NCI-H1694 (cell line): ENCODE results near the gene TRIM26.
"Not testable (repeated sequence)": the region's sequence is repeated elsewhere in the genome, so short reads cannot be mapped to it uniquely, and the experiment has no call there.

ENCODE experiments used
- DNase-seq: peaks from one replicate; lab custom pipeline; 2025; lab: John Stamatoyannopoulos, UW

The TRIM26 gene

DNA sequence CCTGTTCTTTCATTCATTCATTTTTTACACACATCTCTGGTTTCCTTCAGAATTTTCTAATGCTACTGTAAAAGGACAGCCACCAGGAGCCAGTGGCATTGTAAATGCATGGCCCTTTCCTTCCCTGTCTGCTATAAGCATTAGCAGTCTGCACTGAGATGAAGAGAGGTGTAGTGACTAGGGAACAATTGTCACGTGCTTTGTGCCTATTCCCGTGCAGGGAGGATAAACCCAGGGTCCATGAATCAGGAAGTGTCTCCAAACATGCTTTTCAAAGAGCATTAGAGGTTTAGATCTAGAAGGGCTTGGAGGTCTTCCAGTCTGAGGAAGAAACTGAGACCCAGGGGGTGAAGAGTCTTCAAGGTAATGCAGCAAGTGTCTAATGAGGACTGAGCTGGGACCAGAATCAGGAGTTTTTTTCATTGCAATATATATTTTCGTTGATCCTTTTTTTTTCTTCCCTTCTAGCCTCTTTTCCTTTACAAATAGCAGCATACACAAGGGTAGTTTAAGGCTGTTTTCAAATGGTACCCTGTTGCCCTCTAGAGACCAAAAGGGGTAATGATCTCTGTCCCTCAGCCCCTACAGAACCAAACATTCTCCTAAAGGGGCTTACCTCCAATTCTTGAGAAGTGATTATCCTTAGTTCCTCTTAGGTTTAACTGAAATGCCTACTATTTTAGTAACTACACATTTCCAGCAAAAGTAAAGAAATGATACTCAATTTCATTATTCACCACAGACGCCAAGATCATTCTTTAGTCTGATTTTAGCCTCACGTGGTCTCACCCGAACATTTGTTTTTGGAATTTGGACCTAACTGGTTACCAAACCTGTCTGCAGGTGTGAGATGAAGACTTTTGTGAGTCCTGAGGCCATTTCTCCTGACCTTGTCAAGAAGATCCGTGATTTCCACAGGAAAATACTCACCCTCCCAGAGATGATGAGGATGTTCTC is 43.3 kb downstream of the TRIM26 start:
- DNase-seq, result peak; percentile 39

DNA sequence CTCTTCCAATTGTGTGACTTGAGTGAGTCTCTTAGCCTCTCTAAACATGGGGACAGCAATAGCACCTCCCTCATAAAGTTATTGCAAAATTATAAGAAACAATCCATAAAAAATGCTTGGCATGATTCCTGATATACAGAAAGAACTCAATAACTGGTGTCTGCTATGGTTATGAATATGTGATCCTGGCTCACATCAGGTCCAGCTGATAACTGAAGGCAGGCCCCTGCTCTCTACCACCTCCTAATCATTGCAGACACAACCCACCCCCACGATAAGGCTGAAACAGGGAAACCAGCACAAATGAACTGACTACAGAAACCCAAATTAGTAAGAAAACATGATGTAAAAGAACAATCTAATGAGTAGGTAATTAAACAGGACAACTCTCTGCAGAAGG is 44.5 kb downstream of the TRIM26 start:
- DNase-seq, result no peak

DNA sequence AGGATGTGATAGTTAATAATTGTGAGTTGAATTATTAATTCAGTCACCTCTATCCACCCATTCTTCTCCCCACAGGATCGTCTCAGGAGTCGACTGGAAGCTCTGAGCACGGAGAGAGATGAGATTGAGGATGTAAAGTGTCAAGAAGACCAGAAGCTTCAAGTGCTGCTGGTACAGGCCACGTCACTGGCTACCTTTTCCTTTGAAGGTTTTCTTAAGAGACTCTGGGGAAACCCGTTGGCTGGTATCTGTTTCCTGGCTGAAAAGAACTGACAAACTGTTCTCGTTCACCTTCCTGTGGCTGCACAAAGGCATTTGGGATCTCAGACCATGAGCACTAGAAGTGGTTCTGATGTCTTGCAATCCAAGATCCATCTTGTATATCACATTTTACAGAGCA is 46.1 kb downstream of the TRIM26 start:
- no peak for DNase-seq

DNA sequence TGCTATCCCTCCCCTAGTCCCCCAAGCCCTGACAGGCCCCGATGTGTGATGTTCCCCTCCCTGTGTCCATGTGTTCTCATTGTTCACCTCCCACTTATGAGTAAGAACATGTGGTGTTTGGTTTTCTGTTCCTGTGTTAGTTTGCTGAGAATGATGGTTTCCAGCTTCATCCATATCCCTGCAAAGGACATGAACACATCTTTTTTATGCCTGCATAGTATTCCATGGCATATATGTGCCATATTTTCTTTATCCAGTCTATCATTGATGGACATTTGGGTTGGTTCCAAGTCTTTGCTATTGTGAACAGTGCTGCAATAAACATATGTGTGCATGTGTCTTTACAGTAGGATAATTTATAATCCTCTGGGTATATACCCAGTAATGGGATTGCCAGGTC is 48.0 kb downstream of the TRIM26 start:
- not testable (repeated sequence) for DNase-seq

DNA sequence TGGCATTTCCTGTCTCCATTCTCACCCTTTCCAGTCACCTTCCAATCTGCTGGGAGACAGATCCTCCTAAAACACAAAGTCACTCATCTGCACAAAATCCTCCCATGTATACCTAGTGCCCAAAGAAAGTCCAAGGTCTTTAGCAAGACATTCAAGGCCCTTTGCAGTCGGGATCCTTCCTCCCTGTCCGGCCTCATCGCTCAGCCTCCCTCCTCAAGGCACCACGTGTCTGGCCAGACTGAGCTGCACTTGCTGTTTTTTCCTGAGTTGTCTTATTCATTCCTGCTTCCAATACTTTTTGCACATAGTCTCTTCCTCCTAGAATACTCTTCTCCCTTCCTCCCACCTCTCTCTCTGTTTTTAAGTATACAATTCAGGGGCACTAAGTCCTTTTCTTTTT is 48.5 kb downstream of the TRIM26 start:
- DNase-seq, result no peak

DNA sequence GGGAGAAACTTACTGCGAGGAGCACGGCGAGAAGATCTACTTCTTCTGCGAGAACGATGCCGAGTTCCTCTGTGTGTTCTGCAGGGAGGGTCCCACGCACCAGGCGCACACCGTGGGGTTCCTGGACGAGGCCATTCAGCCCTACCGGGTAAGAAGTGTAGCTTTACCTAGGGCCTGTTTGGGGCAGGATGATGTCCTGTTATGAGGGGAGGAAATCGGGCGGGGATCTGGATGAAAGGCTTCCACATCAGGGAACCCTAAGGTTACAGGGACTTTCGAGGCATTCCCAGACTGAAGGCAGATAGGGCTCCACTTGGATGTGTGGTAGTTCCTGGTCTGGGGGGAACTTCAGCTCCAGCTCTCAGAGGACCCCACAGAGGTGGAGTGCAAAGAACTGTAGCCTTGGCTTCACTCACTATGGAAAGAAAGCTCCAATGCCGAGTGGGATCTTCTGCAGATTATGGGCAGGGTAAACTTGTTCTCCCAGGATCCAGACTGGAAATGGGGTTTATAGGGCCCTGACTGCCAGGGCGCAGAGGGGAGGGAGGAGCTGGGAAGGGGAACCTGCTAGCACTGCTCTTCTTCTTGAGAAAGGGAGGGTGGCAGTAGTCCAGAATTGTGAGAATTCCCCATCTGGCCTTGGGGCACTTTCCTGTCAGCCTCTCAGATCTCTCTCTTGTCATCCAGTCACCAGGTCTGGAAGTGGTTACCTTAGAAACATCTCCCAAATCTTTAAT is 49.1 kb downstream of the TRIM26 start:
- DNase-seq, result no peak

DNA sequence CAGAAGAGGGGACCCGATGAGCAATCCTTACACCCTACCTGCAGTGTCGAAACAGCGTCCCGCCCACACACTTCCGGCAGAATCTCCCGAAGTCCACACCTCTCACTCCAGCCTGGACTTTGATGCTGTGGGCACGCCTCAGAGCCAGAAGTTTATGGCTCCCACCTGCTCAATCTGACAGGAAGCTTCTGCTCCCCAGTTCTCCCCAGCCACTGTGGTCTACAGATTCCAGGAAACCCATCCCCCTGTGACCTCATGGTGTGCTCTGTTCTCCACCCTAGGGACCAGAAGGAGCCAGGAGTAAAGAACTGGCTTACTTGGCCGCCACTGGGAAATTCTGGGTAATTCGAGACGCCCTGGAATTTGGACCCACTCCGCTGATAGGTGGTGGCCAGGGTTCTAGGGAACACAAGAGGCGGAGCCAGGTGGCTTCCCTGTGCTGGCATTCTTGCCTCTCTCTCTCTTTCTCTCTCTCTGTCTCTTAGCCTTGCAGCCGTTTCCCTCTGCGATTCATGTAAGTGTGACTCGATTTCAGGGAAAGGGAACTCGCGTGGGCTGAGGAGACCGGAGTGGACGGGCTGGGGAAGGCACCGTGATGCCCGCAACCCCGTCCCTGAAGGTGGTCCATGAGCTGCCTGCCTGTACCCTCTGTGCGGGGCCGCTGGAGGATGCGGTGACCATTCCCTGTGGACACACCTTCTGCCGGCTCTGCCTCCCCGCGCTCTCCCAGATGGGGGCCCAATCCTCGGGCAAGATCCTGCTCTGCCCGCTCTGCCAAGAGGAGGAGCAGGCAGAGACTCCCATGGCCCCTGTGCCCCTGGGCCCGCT is 49.9 kb downstream of the TRIM26 start, which contains the start of gene TRIM15:
Gene TRIM15 (plus strand): TSS at position 457 of the 828 bp plus-strand sequence. CDS start 139 bp downstream, at position 596.
- no peak for DNase-seq

DNA sequence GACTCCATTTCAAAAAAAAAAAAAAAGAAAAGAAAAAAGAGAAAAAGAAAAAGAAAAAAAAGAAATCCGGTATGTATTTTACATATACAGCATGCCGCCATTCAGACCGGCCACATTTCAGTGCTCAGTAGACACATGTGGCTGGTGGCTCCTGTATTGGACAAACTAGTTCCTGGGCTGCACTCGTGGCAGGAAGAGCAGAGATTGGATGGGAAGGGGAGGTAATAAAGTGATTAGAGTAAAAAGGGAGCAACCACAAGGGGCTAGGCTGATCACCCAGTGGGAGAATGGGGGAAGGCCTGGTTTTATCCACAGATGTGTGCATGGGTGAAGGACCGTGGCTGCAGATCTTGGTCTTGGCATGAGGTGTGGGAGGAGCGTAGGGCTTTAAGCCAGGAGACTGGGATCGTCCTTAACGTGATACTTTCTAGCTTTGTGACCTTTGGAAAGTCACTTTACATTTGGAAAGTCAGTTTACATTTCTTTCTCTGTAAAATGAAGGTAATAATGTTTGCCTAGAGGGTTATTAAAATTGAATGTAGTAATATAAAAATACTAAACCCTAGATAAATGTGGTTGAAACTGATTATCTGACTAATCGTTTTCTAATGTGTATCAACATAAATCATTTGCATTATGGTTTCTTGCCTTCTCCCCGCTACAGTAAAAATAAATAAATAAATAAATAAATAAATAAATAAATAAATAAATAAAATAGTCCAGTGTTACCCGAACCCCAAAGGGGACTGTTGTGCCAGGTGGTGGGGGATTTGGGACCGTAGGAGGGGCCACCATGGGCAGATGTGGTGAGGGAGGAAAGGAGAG is 50.7 kb downstream of the TRIM26 start:
- no peak for DNase-seq

DNA sequence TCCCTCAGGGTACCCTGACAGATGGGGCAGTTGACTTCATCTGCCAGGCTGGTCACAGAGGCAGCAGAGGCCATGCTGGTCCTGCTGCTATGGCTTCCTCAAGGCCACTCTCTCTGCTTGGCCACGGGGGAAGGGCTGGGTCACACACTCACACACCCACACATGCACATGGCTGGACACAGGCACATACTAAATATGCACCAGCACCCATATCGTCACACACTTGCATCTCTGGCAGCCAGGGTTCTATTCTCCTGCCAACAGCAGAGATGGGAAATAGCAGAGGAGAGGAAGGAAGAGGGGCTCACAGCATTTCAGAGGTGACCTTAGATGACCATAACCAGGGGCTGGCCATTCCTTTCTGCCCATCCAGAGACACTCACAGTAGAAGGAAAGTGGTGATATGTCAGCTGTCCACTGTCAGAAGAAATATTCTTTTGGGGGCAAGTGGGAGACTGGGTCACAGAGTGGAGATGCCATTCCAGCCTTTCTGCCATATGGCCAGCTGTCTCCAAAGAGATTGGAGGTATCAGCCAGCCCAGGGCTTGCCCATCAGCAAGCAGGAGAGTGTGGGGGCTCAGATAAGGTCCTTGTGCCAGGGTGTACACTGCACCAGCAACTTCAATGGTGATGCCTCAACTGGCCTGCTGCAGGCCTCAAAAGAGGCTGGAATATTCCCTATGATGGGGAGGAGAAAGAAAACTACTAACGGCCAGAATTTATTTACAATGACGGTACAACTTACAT is 52.2 kb downstream of the TRIM26 start, which contains the start of gene TRIM10:
Gene TRIM10 (minus strand): TSS at position 427 of the 747 bp plus-strand sequence. CDS start 353 bp downstream, at position 74.
- no peak for DNase-seq

DNA sequence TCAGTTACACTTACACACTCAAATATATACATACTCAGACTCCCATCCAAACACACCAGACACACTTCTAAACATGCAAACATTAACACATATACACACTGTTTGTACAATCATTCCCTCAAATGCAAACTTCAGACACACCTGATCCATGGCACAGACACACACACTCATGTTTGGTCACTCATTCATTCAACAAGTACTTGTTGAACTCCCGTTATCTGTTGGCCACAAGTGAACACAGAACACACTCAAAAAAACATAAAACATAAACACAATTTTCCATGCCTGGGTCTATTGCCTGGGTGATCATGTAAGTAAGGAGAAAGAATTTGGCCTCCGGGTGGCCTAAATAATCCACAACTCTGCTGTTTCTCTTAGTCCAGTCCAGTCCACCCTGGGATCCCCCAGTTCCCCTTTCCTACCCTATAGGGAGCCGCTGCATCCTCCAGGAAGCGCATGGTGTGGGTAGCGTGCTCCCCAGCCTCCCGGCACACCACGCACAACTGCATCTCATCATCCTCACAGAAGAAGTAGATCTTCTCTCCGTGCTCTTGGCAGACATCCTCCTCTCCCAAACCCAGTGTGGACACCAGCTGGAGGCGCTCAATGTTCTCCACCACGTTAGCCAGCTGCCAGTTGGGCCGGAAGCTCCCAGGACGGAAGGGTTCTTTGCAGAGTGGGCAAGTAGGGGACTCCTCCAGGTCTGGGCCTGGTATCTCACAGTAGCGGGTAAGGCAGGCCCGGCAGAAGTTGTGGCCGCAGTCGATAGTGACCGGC is 53.0 kb downstream of the TRIM26 start:
- no peak for DNase-seq

DNA sequence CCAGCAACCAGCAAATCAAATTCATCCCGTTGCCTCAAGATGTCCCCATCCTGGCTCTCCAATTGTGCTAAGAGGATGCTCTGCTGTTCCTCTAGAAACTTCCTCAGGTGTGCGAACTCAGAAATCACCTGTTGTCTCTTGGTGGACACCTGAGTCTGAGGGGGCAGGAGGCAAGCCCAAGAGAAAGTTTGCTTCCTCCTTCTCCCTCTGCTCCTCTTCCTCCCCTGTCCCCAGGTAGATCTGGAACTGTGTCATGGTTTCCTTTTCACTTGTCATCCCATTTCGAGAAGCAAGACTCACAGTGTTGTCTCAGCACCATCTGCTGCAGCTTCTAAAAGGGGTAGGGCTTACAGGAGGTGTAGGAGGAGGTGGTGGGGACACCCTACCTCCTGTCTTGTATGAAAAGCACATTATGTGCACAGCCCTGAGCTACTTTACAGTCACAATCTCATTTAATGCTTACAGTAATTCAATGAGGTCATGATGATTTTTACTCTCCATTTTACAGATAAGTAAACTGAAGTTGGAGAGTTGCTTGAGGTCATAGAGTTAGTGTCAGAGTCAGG is 54.6 kb downstream of the TRIM26 start:
- no peak for DNase-seq

DNA sequence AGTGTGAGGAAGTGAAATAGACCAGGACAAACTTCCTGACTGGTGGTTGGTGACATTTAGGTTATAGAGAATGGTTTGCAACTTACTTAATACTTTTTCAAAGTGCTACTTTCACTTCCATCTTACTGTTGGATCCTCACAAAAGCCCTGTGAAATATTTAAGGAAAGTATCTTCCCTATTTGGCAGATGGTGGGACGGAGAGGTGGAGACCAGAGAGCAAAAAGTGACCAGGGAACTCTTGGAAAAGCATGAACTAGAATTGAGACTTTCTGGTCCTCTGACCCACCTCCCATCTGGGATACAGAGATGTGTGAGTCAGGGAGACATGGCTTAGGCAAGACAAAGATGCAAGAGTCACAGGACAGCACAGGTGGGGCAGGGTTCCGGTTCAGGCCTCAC is 55.2 kb downstream of the TRIM26 start:
- no peak for DNase-seq

DNA sequence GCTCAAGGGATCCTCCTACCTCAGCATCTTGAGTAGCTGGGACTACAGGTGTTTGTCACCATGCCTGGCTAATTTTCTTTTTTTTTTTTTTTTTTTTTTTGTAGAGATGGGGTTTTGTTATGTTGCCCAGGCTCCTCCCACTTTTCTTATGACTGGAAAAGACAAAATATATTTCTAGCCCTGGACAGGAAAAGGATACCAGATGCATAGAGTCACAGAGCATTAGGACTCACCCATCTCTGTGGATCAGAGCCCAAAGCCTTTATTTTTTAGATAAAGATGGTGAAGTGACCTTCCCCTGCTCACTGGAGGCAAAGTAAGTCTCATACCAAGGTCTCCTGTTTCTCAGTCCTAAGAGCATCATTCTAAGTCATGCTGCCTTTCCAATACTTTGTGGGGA is 55.6 kb downstream of the TRIM26 start:
- DNase-seq, result no peak

DNA sequence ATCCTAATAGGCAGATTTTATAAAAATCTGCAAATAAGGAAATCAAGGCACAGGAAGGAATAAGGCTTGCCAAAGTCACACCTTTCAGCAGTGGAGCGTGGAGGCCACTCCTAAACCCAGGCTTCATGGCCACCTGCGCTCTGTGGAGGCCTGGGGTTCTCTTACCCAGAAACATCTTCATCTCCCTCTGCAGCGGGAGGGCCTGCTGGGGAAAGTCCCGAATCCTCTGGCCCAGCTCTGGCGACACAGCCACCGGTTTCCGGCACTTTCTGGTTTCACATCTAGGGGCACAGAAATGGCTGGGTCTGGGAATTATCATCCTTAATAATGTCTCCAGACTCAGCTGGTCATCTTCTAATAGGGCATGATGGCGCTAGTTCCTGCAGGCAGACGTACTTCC is 56.4 kb downstream of the TRIM26 start:
- no peak for DNase-seq

DNA sequence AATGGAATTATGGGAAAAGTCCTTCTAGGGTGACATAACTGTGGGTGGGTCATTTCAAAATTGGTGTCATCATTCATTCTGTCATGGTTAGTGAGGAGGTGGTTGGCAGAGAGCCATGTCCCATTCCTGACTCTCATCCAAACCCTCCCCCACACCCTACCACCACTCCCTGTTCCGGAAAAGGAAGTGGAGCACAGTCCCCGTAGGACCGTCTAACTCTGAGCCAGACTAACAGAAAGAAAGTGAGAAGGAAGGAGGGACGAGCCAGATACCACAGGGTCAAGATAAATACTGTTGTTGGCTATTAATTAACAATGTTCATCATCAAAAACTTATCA is 57.0 kb downstream of the TRIM26 start:
- DNase-seq, result no peak

DNA sequence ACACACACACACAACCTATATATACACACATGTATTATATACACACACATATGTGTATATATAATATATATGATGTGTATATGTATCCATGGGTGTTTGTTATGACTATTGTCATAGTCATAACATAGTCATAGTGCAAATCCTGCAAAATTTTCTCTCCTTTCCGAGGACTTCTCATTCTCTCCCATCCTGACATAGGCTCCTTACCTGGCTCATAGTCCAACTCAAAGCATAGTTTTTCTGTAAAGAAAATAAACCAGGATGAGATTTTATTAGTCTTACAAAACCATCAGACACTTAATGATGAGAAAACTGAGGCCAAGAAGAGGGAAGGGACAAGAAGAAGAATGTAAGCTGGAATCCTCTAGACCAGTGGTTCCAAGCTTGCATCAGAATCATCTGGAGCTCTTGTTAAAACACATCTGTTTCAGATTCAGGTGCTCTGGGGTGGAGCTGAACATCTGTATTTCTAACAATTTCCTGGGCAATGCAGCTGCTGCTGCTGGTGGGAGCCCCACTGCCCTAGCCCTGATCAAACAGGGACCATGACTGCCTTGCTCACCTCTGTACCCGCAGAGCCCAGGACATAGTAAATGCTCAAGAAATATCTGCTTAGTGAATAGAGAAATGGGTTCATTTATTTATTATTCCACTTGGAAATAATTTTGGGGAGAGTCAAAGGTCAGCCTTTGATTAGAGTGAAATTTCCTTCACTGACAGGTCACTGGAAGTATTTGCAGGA is 57.5 kb downstream of the TRIM26 start:
- no peak for DNase-seq

DNA sequence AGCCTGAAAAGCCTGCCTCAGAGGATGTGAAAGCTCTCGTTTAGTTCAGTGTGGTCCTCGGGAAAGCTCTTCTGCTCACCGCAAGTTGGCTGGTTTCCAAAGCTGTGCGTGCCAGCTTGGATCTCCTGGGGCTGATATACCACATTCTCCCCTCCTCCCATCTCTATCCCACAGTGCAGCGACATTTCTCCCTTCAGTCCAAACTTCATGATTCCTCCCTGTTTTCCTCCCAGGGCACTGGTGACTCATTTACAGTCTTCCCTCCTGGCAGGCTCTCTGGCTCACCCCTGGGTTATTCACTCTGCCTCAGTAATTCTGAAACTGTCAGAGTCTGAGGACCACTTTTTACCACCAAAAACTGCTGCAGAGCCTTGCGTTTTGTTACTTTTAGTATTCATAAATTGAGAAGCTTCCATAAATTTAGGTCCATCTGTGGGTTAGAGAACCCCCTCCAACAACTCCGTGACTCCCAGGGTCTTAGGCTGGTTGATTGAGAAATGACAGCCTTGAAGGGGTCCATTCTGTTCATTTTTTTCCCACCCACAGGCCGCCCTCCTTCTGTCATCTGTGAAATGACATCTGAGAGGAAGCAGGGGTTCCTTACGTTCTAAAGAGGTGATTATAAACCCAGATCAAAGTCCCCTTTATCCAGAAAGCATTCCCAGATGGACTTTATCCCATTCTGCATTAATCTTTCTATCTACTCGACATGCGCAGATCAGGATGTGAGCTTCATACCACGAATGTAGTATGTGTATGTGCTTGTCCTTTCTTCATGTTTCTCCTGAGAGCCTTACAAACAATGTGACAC is 58.3 kb downstream of the TRIM26 start:
- no peak for DNase-seq

DNA sequence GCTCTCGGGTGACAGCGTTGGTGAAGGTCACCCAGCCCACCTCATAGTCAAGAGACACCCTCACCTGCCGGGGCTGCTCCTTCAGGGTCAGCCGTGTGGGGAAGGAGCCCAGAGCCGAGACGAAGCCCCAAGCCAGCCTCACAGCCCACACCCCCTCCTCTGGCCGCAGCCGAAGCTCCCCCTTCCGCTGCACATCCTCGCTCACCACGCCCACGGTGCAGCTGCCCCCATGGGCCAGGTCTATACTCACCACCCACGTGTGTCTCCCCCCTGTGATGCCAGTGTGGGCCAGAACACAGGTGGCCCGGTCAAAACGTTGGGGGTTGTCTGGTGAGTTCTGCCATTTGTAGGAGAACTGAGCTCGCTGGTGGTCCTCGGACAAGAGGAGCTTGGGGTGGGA is 59.1 kb downstream of the TRIM26 start:
- DNase-seq, result no peak
